K562 (cell line): ENCODE measurements around the gene VEGFA. TPM values are rescaled to one million over a fixed set of nuclear protein-coding genes. Genes with fewer than 3 reads are reported as not detected.

Experiments used
- ARID2 ChIP-seq: fragments of 450-650 bp; IDR thresholded peaks from 2 replicates; pipeline ENCODE4 v1.6.1; 2017; ENCODE audit warnings: antibody characterized with exemption, mild to moderate bottlenecking
- ATF3 ChIP-seq, 2 experiments: fragments of 450-650 bp in 1 of 2; sonication (generic) in 1 of 2; formaldehyde crosslinking in 1 of 2; IDR thresholded peaks in 1 of 2; conservative IDR thresholded peaks in 1 of 2; 2 replicates each; pipeline versions ENCODE4 v1.6.1 to v1.8.1; 2016 to 2023; ENCODE audit warnings: mild to moderate bottlenecking in 2 of 2, moderate library complexity in 2 of 2, inconsistent platforms in 1 of 2, missing genetic modification reagents in 1 of 2
- CBFB ChIP-seq: sonication (generic); formaldehyde crosslinking; IDR thresholded peaks from 2 replicates; pipeline ENCODE4 v1.4.0; 2020; ENCODE audit warnings: mild to moderate bottlenecking, missing genetic modification reagents
- ELK3 ChIP-seq: fragments of 450-650 bp; formaldehyde crosslinking; IDR thresholded peaks from 2 replicates; pipeline ENCODE4 v1.4.0; 2020; ENCODE audit warnings: mild to moderate bottlenecking
- ETS1 ChIP-seq: conservative IDR thresholded peaks from 2 replicates; pipeline ENCODE4 v1.6.1; 2011; ENCODE audit warnings: low read depth, mild to moderate bottlenecking, low read length; ENCODE audit not compliant: control insufficient read depth
- GTF2A2 ChIP-seq: IDR thresholded peaks from 2 replicates; pipeline ENCODE4 v1.6.1; 2016; ENCODE audit warnings: mild to moderate bottlenecking, missing genetic modification characterization, missing compliant biosample characterization
- HDAC2 ChIP-seq: fragments of 450-650 bp; IDR thresholded peaks from 2 replicates; pipeline ENCODE4 v1.6.1; 2016; ENCODE audit warnings: mild to moderate bottlenecking
- HMGN3 ChIP-seq: IDR thresholded peaks from 2 replicates; pipeline ENCODE4 v1.6.1; 2011; ENCODE audit warnings: borderline replicate concordance, low read depth, mild to moderate bottlenecking, mixed read lengths, low read length; ENCODE audit not compliant: insufficient read length; ENCODE audit errors: extremely low read depth
- HMGXB4 ChIP-seq: sonication (generic); formaldehyde crosslinking; IDR thresholded peaks from 2 replicates; pipeline ENCODE4 v1.8.1; 2023; ENCODE audit warnings: mild to moderate bottlenecking, missing genetic modification reagents
- JUN ChIP-seq, 2 experiments: sonication (generic) in 1 of 2; formaldehyde crosslinking in 1 of 2; IDR thresholded peaks; 2 replicates each; pipeline versions ENCODE4 v1.6.1 to v1.8.0; 2012 to 2022; ENCODE audit warnings: borderline replicate concordance in 2 of 2, mild to moderate bottlenecking in 2 of 2, improper control_type of control experiment in 1 of 2, low read depth in 1 of 2, low read length in 1 of 2, missing genetic modification reagents in 1 of 2
- KLF1 ChIP-seq: fragments of 450-650 bp; IDR thresholded peaks from 2 replicates; pipeline ENCODE4 v1.6.1; 2016; ENCODE audit warnings: missing genetic modification characterization, missing compliant biosample characterization
- MBD2 ChIP-seq: sonication (generic); IDR thresholded peaks from 2 replicates; pipeline ENCODE4 v1.6.1; 2016; ENCODE audit warnings: low read depth, borderline replicate concordance
- POLR2B ChIP-seq: fragments of 450-650 bp; IDR thresholded peaks from 2 replicates; pipeline ENCODE4 v1.6.1; 2018; ENCODE audit warnings: low read depth; ENCODE audit not compliant: partially characterized antibody
- SMC3 ChIP-seq: conservative IDR thresholded peaks from 2 replicates; pipeline ENCODE4 v1.6.1; 2011; ENCODE audit warnings: low read depth, low read length, improper control_type of control experiment; ENCODE audit not compliant: insufficient read depth
- TEAD2 ChIP-seq: fragments of 450-650 bp; IDR thresholded peaks from 2 replicates; pipeline ENCODE4 v1.6.1; 2016; ENCODE audit warnings: missing genetic modification characterization, control low read depth, missing compliant biosample characterization
- TSHZ1 ChIP-seq: fragments of 250-450 bp; sonication (Bioruptor Pico); IDR thresholded peaks from 2 replicates; pipeline ENCODE4 v1.4.0; 2020; ENCODE audit warnings: mild to moderate bottlenecking, moderate library complexity
- polyA plus RNA-seq, 8 experiments: library from polyadenylated mRNA; depleted of rRNA in 4 of 8; stranded (reverse) in 5 of 8; unstranded in 3 of 8; fragments of >200 nt; fragmentation: Nextera tagmentation in 2 of 8; fragmentation: Illumina TruSeq in 1 of 8; extraction: Ambion mirVana in 2 of 8; extraction: Trizol in 1 of 8; gene quantifications; 2 replicates each; pipeline versions ENCODE4 v1.2.1 to v1.2.3, GENCODE V29; 2011 to 2014; ENCODE audit warnings: inconsistent platforms in 1 of 8, missing spikeins in 1 of 8
- total RNA-seq, 7 experiments: library from RNA; depleted of rRNA in 6 of 7; stranded (reverse); fragments of >200 nt in 6 of 7; fragmentation: Illumina TruSeq in 2 of 7; extraction: Trizol in 2 of 7; gene quantifications; 2 replicates each; pipeline versions ENCODE4 v1.2.1 to v1.2.3, GENCODE V29; 2011 to 2021; ENCODE audit warnings: low replicate concordance in 1 of 7

Gene VEGFA
- total and polyA plus RNA-seq, 9 of the 15 experiments (the other 6 are each of a cell fraction or from before 2014, with no cell fraction given) = 14.0 to 271 (median 124) TPM

GRCh38 chr6:43769526-43770371 lies at the start of gene VEGFA (continued):
- TF ChIP-seq TSHZ1 (CRISPR knock-in tag) = peak; percentile 56; the same call in 1 of the 2 replicates
- peak; percentile 96 for TF ChIP-seq HMGN3
- TF ChIP-seq HMGXB4 (CRISPR knock-in tag) = peak; percentile 80
- no peak for TF ChIP-seq CBFB (CRISPR knock-in tag)
- TF ChIP-seq ATF3 (IDR thresholded peaks at IDR 0.05) = no peak; the same call in 1 of the 2 replicates
- 0 out of 2 replicates have a peak, but pooled peaks have one; percentile 5 for TF ChIP-seq ATF3 (CRISPR knock-in tag; conservative IDR thresholded peaks at IDR 0.05)
- peak; percentile 18; the same call in 1 of the 2 replicates for TF ChIP-seq TEAD2 (tag)
- peak; percentile 65; the same call in 1 of the 2 replicates for TF ChIP-seq ETS1
- 0 out of 2 replicates have a peak, but pooled peaks have one; percentile 30 for TF ChIP-seq GTF2A2
- peak; percentile 95 for TF ChIP-seq ARID2
- TF ChIP-seq MBD2 = peak; percentile 52; the same call in 1 of the 2 replicates
- peak; percentile 93 for TF ChIP-seq POLR2B
- peak; percentile 21; the same call in 1 of the 2 replicates for TF ChIP-seq JUN (IDR thresholded peaks at IDR 0.05; ENCODE audit: borderline replicate concordance, low read depth, low read length)
- TF ChIP-seq JUN (CRISPR knock-in tag; IDR thresholded peaks at IDR 0.05; ENCODE audit: borderline replicate concordance) = peak; percentile 36; the same call in 1 of the 2 replicates
- TF ChIP-seq KLF1 (tag) = peak; percentile 42; the same call in 1 of the 2 replicates
- TF ChIP-seq SMC3 = peak; percentile 94
- peak; percentile 71; the same call in 1 of the 2 replicates for TF ChIP-seq ELK3 (CRISPR knock-in tag)
- peak; percentile 68; the same call in 1 of the 2 replicates for TF ChIP-seq HDAC2
